PC-9 (cell line): Measurements from ENCODE around the gene MS4A4A. TPM values are rescaled to one million over a fixed set of nuclear protein-coding genes. Genes with fewer than 3 reads are reported as not detected.

Experiments
- BruUV-seq: library from RNA; stranded (reverse); fragments of 400-500 nt; replicated peaks from 2 replicates; lab custom pipeline; 2021; lab: Mats Ljungman, UMichigan
- CTCF ChIA-PET: fragments of 300-600 bp; sonication (Branson Sonifier 250); formaldehyde crosslinking; loops from one replicate; lab custom pipeline; 2022; ENCODE audit warnings: antibody characterized with exemption; lab: Charles Lee
- POLR2A ChIA-PET: fragments of 300-600 bp; sonication (Branson Sonifier 250); formaldehyde crosslinking; loops from one replicate; lab custom pipeline; 2022; ENCODE audit warnings: antibody characterized with exemption; ENCODE audit not compliant: unreplicated experiment; lab: Charles Lee
- DNase-seq, 2 experiments: peaks; one replicate each; pipeline versions ENCODE4 v3.0.0 to v3.0.0-alpha.2; 2015 to 2022; ENCODE audit warnings: mixed read lengths in 1 of 2
- H2AFZ ChIP-seq: fragments of 200-600 bp; sonication (generic); 2 replicates; pipeline ENCODE4 v1.8.1; 2017; ENCODE audit warnings: antibody characterized with exemption
- H3F3A ChIP-seq: fragments of 200-600 bp; sonication (generic); 2 replicates; pipeline ENCODE4 v1.8.1; 2017; ENCODE audit warnings: antibody characterized with exemption, mild to moderate bottlenecking, low read depth; ENCODE audit not compliant: insufficient read depth
- H3K27ac ChIP-seq: fragments of 200-600 bp; sonication (generic); 2 replicates; pipeline ENCODE4 v1.6.1; 2016; ENCODE audit warnings: mixed run types
- H3K27me3 ChIP-seq: fragments of 200-600 bp; sonication (generic); 2 replicates; pipeline ENCODE4 v1.6.1; 2016; ENCODE audit warnings: low read depth, mixed run types; ENCODE audit not compliant: insufficient read depth
- H3K36me3 ChIP-seq: fragments of 200-600 bp; sonication (generic); 2 replicates; pipeline ENCODE4 v1.6.1; 2016; ENCODE audit warnings: low read depth, mixed run types
- H3K4me1 ChIP-seq: fragments of 200-600 bp; sonication (generic); replicated peaks from 2 replicates; pipeline ENCODE4 v1.6.1; 2016; ENCODE audit warnings: mixed run types; ENCODE audit not compliant: insufficient read depth
- H3K4me2 ChIP-seq: fragments of 200-600 bp; sonication (generic); 2 replicates; pipeline ENCODE4 v1.6.1; 2017; ENCODE audit warnings: mixed run types
- H3K4me3 ChIP-seq: fragments of 200-600 bp; sonication (generic); 2 replicates; pipeline ENCODE4 v1.6.1; 2016; ENCODE audit warnings: mixed run types
- H3K79me2 ChIP-seq: fragments of 200-600 bp; sonication (generic); 2 replicates; pipeline ENCODE4 v1.6.1; 2017; ENCODE audit warnings: low read depth, mixed run types
- H3K9me2 ChIP-seq: fragments of 200-600 bp; sonication (generic); 2 replicates; pipeline ENCODE4 v1.8.1; 2017; ENCODE audit warnings: mild to moderate bottlenecking; ENCODE audit not compliant: insufficient read depth
- H3K9me3 ChIP-seq: fragments of 200-600 bp; sonication (generic); 2 replicates; pipeline ENCODE4 v1.8.1; 2016; ENCODE audit warnings: low read depth; ENCODE audit not compliant: insufficient read depth
- H4K20me1 ChIP-seq: fragments of 200-600 bp; sonication (generic); 2 replicates; pipeline ENCODE4 v1.8.1; 2017; ENCODE audit not compliant: insufficient read depth
- EZH2 ChIP-seq: fragments of 200-600 bp; sonication (generic); IDR thresholded peaks from 2 replicates; pipeline ENCODE4 v1.8.0; 2017; ENCODE audit warnings: antibody characterized with exemption, low read depth
- intact Hi-C: fragments of 100-400 bp; cut with micrococcal nuclease; formaldehyde crosslinking; loops from one replicate; pipeline ENCODE4 v1.10.0; 2022; ENCODE audit not compliant: unreplicated experiment
- total RNA-seq: library from RNA; stranded (reverse); gene quantifications from 2 replicates; pipeline ENCODE4 v1.2.3, GENCODE V29; 2021
- TF ChIP-seq, protein P1 (sequence below): fragments of 200-600 bp; sonication (generic); conservative IDR thresholded peaks from 2 replicates; pipeline ENCODE4 v1.6.1; 2017; ENCODE audit warnings: mixed run types, antibody characterized with exemption, mild to moderate bottlenecking, moderate library complexity

The MS4A4A gene
- total RNA-seq, 1 experiment from 2014 or later, result not detected

DNA sequence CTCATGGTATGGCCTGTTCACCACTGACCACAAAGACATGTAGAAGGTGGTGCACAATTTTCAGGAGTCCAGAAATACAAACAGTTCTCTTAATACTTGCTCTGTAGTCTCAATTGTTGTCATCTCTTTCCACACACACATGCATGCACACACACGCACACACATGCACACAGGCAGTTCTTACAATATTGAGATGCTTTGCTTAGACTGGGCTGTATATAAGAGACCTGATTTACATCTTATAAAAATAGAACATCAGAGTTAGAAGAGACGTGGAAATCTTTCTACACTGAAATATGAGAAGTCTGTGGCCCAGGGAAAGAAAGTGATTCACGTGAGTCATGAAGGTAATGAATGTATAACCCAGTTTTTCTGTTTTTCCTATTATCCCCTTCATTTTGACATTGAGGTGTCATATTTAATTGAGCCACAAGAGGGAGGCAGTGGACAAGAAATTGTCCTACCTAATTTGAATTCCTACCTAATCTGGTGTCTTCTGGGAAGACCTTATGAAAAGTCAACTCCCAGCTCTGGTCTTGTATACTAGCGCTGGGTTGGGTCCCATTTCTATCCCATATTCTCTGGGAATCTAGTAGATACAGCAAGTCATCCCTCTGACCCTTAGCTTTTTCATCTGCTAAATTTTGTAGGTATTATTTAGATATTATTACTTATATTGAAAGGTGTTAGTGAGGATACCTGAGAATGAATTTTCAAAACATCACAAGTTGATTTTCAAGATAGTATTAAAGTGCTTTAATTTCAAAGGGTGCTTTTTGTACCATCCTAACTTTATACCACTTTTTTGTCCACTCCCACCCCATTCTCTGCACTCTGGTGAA lies 14.9 kb upstream of the MS4A4A start:
- intact Hi-C loops, result loop anchor here (1.0 to 5.0 kb wide), 2 partner anchors 221 to 352 kb away; no protein-coding TSS in a partner anchor
- Histone ChIP-seq H3K9me3 (0 out of 2 replicates have a peak, but pooled peaks cover under 1% of the 10 kb centered on the region), H3K79me2 (no peaks in the 10 kb centered on the region), H3K4me2 (no peak overlapping the region), H3K36me3 (no peaks in the 10 kb centered on the region), H3K4me3 (no peak overlapping the region), H3K27ac (no peak overlapping the region), H4K20me1 (no peaks in the 10 kb centered on the region), H2AFZ (no peak overlapping the region), H3K4me1 (no peaks in the 10 kb centered on the region), H3F3A (no peaks in the 10 kb centered on the region), H3K9me2 (no peaks in the 10 kb centered on the region), H3K27me3 (peaks cover 23% of the 10 kb centered on the region; the same call in 1 of the 2 replicates)
- BruUV-seq, result no TSS peak
- ChIA-PET CTCF (interaction anchor here (0.6 kb wide), 1 partner anchor 156 kb away, joined by 7 read pairs; no protein-coding TSS in a partner anchor), POLR2A (no interaction called here)
- peak in 1 of 2 experiments; percentile 22 for DNase-seq
- no peak for TF ChIP-seq EZH2
- TF ChIP-seq, protein P1, sequence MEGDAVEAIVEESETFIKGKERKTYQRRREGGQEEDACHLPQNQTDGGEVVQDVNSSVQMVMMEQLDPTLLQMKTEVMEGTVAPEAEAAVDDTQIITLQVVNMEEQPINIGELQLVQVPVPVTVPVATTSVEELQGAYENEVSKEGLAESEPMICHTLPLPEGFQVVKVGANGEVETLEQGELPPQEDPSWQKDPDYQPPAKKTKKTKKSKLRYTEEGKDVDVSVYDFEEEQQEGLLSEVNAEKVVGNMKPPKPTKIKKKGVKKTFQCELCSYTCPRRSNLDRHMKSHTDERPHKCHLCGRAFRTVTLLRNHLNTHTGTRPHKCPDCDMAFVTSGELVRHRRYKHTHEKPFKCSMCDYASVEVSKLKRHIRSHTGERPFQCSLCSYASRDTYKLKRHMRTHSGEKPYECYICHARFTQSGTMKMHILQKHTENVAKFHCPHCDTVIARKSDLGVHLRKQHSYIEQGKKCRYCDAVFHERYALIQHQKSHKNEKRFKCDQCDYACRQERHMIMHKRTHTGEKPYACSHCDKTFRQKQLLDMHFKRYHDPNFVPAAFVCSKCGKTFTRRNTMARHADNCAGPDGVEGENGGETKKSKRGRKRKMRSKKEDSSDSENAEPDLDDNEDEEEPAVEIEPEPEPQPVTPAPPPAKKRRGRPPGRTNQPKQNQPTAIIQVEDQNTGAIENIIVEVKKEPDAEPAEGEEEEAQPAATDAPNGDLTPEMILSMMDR, result peak; percentile 91

DNA sequence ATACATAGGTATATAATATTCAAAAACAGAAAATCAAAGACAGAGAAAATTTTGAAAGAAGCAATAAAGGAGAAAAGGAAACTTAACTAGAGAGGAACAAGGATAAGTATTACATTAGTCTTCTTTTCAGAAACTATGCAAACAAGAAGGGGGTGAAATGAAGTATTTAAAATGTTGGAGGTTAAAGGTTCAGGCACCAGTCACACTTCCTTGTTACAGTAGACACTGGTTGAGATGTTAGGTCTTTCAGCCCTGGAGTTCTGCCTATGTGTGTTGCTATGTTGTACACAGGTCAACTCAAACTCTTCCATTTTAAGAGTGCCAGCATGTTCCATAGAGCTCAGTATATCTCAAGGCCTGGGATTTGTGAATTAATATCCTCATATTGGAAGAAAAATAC lies 6.0 kb upstream of the MS4A4A start:
- no peaks in the 10 kb centered on the region for H3K4me1 ChIP-seq
- H4K20me1 ChIP-seq, result no peaks in the 10 kb centered on the region
- H3K79me2 ChIP-seq, result no peaks in the 10 kb centered on the region
- no peak for DNase-seq
- H3K27me3 ChIP-seq, result no peaks in the 10 kb centered on the region
- H3K27ac ChIP-seq, result no peak overlapping the region
- no peak overlapping the region for H3K4me2 ChIP-seq
- ChIA-PET CTCF (no interaction called here), POLR2A (no interaction called here)
- no peaks in the 10 kb centered on the region for H3K36me3 ChIP-seq
- intact Hi-C loops, result no loop called here
- H3K9me3 ChIP-seq, result no peaks in the 10 kb centered on the region
- H3F3A ChIP-seq, result no peaks in the 10 kb centered on the region
- no peak for TF ChIP-seq EZH2
- TF ChIP-seq, protein P1, result no peak
- no peak overlapping the region for H3K4me3 ChIP-seq
- H2AFZ ChIP-seq, result no peak overlapping the region
- BruUV-seq, result no TSS peak
- H3K9me2 ChIP-seq, result 0 out of 2 replicates have a peak, but pooled peaks cover 3% of the 10 kb centered on the region

GRCh38 chr11:60281485-60281884 lies 1.0 kb downstream of the MS4A4A start:
- Histone ChIP-seq H3K4me2 (no peak overlapping the region), H3F3A (no peaks in the 10 kb centered on the region), H3K4me3 (no peak overlapping the region), H3K4me1 (no peaks in the 10 kb centered on the region), H3K9me3 (no peaks in the 10 kb centered on the region), H4K20me1 (no peaks in the 10 kb centered on the region), H3K9me2 (no peaks in the 10 kb centered on the region), H3K27me3 (no peaks in the 10 kb centered on the region), H3K79me2 (no peaks in the 10 kb centered on the region), H2AFZ (no peak overlapping the region), H3K27ac (no peak overlapping the region), H3K36me3 (no peaks in the 10 kb centered on the region)
- ChIA-PET POLR2A (no interaction called here), CTCF (no interaction called here)
- BruUV-seq, result no TSS peak
- no peak for TF ChIP-seq EZH2
- TF ChIP-seq, protein P1, result no peak
- intact Hi-C loops, result no loop called here
- no peak for DNase-seq
